ENCODE measurements around the gene HECTD4. TPM values are rescaled to one million over a fixed set of nuclear protein-coding genes. Genes with fewer than 3 reads are reported as not detected.
"Not testable (repeated sequence)": the region's sequence is repeated elsewhere in the genome, so short reads cannot be mapped to it uniquely, and the experiment has no call there.

Gene HECTD4
- total and polyA plus RNA-seq, 4 donors: 4.3 to 80.1 (median 25.5) TPM

DNA sequence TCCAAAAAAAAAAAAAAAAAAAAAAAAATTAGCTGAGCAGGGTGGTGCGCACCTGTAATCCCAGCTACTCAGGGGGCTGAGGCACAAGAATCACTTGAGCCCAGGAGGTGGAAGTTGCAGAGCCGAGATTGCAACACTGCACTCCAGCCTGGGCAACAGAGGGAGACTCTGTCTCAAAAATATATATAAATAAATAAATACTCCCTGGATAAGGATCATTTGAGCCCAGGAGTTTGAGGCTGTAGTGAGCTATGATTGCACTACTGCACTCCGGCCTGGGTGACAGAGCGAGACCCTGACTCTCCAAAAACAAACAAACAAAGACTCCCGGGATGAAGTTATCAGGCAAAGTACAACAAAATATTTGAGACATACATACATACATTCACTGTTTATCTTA is 270.3 kb downstream of the HECTD4 start (continued):
- TF ChIP-seq, protein P1, sequence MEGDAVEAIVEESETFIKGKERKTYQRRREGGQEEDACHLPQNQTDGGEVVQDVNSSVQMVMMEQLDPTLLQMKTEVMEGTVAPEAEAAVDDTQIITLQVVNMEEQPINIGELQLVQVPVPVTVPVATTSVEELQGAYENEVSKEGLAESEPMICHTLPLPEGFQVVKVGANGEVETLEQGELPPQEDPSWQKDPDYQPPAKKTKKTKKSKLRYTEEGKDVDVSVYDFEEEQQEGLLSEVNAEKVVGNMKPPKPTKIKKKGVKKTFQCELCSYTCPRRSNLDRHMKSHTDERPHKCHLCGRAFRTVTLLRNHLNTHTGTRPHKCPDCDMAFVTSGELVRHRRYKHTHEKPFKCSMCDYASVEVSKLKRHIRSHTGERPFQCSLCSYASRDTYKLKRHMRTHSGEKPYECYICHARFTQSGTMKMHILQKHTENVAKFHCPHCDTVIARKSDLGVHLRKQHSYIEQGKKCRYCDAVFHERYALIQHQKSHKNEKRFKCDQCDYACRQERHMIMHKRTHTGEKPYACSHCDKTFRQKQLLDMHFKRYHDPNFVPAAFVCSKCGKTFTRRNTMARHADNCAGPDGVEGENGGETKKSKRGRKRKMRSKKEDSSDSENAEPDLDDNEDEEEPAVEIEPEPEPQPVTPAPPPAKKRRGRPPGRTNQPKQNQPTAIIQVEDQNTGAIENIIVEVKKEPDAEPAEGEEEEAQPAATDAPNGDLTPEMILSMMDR (IDR thresholded peaks at IDR 0.05; ENCODE audit: low read depth, low read length, missing input control): no peak
- TF ChIP-seq YY1 (IDR thresholded peaks at IDR 0.05) (no peak), EGR1 (IDR thresholded peaks at IDR 0.05; ENCODE audit: low read depth in 2 of 2) (no peak), HNF4G (IDR thresholded peaks at IDR 0.05) (no peak), RXRA (IDR thresholded peaks at IDR 0.05) (no peak), NR2F2 (IDR thresholded peaks at IDR 0.05) (no peak)

DNA sequence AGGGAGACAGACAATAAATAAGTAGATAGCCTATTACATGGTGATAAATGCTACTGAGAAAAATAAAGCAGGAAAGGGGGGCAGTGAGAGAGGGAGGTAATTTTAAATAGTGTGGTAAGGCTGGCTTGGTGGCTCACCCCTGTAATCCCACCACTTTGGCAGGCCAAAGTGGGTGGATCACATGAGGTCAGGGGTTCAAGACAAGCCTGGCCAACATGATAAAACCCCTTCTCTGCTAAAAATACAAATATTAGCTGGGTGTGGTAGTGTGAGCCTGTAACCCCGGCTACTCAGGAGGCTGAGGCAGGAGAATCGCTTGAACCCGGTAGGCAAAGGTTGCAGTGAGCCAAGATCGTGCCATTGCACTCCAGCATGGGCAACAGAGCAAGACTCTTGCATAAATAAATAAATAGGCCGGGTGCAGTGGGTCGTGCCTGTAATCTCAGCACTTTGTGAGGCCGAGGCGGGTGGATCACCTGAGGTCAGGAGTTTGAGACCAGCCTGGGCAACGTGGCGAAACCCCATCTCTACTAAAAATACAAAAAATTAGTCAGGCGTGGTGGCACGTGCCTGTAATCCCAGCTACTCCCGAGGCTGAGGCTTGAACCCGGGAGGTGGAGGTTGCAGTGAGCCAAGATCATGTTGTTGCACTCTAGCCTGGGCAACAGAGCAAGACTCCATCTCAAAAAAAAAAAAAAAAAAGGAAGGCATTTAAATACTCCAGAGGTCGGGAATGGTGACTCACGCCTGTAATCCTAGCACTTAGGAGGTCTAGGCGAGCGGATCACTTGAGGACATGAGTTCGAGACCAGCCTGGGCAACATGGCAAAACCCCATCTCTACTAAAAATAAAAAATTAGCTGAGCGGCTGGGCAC is 271.2 kb downstream of the HECTD4 start:
- not testable (repeated sequence) for H3K27ac ChIP-seq (ENCODE audit: low read depth in 1 of 2, low read length in 2 of 2); H3K36me3 ChIP-seq (ENCODE audit: control insufficient read depth in 4 of 4, insufficient read depth in 3 of 4, low read depth in 1 of 4, low read length in 3 of 4); H3K27me3 ChIP-seq (ENCODE audit: control insufficient read depth in 4 of 4, insufficient read depth in 4 of 4, low read length in 3 of 4); H3K9me3 ChIP-seq (ENCODE audit: control insufficient read depth in 4 of 4, low read length in 3 of 4); H3K4me3 ChIP-seq (ENCODE audit: low read depth in 1 of 3, low read length in 3 of 3); DNase-seq (ENCODE audit: low spot score); H3K9ac ChIP-seq (ENCODE audit: low read depth in 1 of 2, low read length in 2 of 2)
- H3K4me1 ChIP-seq (ENCODE audit: control insufficient read depth in 4 of 4, insufficient read depth in 4 of 4, low read length in 3 of 4): peaks cover 7 to 19% (median 17%) of the 10 kb centered on the region in 4 donors
- 73% methylated on average over 20 of the region's 20 CpGs for WGBS

Small RNA genes lying within 50 kb of the gene (small RNA-seq; reads per million reads assigned to genes)
- gene RF00019: not detected

Other genes starting within 250 kb of the HECTD4 start
- 100 to 1,000 TPM; 460 to 584 TPM for gene RPL6, start 27.2 kb upstream of the HECTD4 start, total RNA-seq
- gene RPL6, start 27.2 kb upstream of the HECTD4 start, polyA plus RNA-seq: 100 to 1,000 TPM; 182 to 610 TPM
- 10 to 100 TPM; 33.7 to 73.3 TPM for gene PTPN11, start 36.5 kb upstream of the HECTD4 start, total RNA-seq
- 10 to 100 TPM; 34.3 to 38.5 TPM for gene PTPN11, start 36.5 kb upstream of the HECTD4 start, polyA plus RNA-seq

All from liver (tissue), 10 donors.